Measurements from ENCODE around the gene ARID1B. TPM values are rescaled to one million over a fixed set of nuclear protein-coding genes. Genes with fewer than 3 reads are reported as not detected.

Gene ARID1B
- total RNA-seq, 1 donor from 2014 or later = 78.1 TPM

GRCh38 chr6:157209865-157210530 lies 432.8 kb downstream of the ARID1B start:
- Mint-ChIP-seq H3K27me3 (ENCODE audit: unreplicated experiment) (no peaks in the 10 kb centered on the region), H3K4me1 (ENCODE audit: unreplicated experiment) (no peaks in the 10 kb centered on the region), H3K4me3 (ENCODE audit: unreplicated experiment) (no peak overlapping the region), H3K27ac (ENCODE audit: unreplicated experiment) (no peak overlapping the region), H3K36me3 (ENCODE audit: unreplicated experiment) (peaks cover 21% of the 10 kb centered on the region), H3K9me3 (ENCODE audit: unreplicated experiment) (no peaks in the 10 kb centered on the region)
- DNase-seq (ENCODE audit: extremely low spot score, unreplicated experiment) = no peak
- TF ChIP-seq CTCF (IDR thresholded peaks at IDR 0.05) = no peak

DNA sequence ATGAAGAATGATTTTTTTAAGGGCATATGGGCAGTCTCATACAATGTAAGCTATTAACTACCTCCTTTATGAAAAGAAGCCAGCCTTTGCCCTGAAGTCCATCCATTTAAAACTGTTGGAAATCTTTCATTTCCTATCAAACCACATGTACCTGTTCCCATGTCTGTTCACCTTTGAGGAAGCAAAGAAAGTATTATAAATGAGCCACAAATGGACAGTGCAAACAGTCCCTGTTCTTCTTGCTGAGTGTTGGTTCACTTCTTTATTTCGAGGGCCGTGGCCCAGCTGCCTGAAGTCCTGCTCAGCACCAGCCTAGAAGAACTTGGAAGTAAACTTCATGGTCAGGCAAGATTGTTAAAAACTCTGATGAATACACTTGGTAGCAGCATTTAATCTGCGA lies 433.8 kb downstream of the ARID1B start:
- H3K4me1 Mint-ChIP-seq (ENCODE audit: unreplicated experiment) = no peaks in the 10 kb centered on the region
- H3K27me3 Mint-ChIP-seq (ENCODE audit: unreplicated experiment) = no peaks in the 10 kb centered on the region
- TF ChIP-seq CTCF (IDR thresholded peaks at IDR 0.05) = no peak
- H3K36me3 Mint-ChIP-seq (ENCODE audit: unreplicated experiment) = peaks cover 13% of the 10 kb centered on the region
- no peak for DNase-seq (ENCODE audit: extremely low spot score, unreplicated experiment)
- H3K4me3 Mint-ChIP-seq (ENCODE audit: unreplicated experiment) = no peak overlapping the region
- H3K27ac Mint-ChIP-seq (ENCODE audit: unreplicated experiment) = no peak overlapping the region
- no peaks in the 10 kb centered on the region for H3K9me3 Mint-ChIP-seq (ENCODE audit: unreplicated experiment)

DNA sequence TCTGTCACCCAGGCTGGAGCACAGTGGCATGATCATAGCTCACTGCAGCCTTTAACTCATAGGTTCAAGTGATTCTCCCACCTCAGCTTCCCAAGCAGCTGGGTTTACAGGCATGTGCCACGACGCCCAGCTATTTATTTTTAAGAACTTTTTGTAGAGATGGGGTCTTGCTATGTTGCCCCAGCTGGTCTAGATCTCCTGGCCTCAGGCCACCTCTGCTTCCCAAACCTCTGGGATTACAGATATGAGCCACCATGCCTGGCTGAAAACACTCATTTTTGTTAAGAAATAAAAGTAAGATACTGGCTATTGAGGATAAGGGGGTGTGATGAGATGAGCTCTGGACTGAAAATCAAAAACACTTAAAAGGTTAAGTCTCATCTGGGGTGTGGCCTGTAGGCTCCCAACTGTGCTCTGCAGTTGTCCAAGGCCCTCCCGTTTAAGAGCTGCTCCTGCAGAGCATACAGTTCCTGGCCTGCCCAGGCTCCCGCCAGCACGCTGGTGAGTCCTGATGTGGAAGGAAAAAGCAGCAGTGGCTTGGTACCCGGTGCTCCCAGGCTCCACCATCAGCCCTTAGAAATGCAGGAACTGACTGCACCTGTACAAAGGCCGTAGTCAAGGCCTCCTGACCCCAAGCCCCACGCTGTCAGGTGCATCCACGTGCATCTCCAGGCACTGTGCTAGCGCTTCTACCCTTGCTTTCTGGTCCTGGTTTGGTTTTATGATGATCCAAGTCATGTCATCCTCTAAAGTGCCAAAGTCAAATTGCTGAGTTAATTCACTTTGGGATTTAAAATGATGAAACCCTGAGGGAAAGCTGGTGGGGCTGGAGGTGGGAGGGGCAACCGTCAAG lies 434.7 kb downstream of the ARID1B start:
- Mint-ChIP-seq H3K4me3 (ENCODE audit: unreplicated experiment) (no peak overlapping the region), H3K36me3 (ENCODE audit: unreplicated experiment) (peaks cover 4% of the 10 kb centered on the region), H3K4me1 (ENCODE audit: unreplicated experiment) (peaks cover 2% of the 10 kb centered on the region), H3K9me3 (ENCODE audit: unreplicated experiment) (no peaks in the 10 kb centered on the region), H3K27me3 (ENCODE audit: unreplicated experiment) (no peaks in the 10 kb centered on the region), H3K27ac (ENCODE audit: unreplicated experiment) (no peak overlapping the region)
- no peak for TF ChIP-seq CTCF (IDR thresholded peaks at IDR 0.05)
- DNase-seq (ENCODE audit: extremely low spot score, unreplicated experiment) = no peak

DNA sequence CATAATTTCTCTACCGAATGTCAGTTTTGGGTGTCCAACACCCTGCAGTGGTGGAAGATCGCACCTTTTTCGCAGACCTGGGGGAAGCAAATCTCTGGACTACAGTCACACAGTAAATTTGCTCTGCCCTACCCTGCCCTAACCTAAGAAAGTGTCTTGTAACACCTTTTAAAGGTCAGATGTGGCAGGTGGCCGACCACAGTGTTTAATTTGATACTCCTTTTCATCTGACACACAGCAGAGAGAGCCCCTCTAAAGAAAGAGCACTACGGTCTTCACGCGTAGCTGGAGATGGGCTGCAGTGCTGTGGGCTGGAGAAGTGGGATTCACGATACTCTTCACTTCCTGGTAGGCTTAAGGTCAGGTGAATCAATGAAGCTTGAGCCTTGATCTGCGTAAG lies 436.2 kb downstream of the ARID1B start:
- H3K27me3 Mint-ChIP-seq (ENCODE audit: unreplicated experiment) = no peaks in the 10 kb centered on the region
- peaks cover 4% of the 10 kb centered on the region for H3K4me1 Mint-ChIP-seq (ENCODE audit: unreplicated experiment)
- no peak for TF ChIP-seq CTCF (IDR thresholded peaks at IDR 0.05)
- no peak for DNase-seq (ENCODE audit: extremely low spot score, unreplicated experiment)
- H3K36me3 Mint-ChIP-seq (ENCODE audit: unreplicated experiment) = peaks cover 2% of the 10 kb centered on the region
- no peak overlapping the region for H3K4me3 Mint-ChIP-seq (ENCODE audit: unreplicated experiment)
- no peak overlapping the region for H3K27ac Mint-ChIP-seq (ENCODE audit: unreplicated experiment)
- H3K9me3 Mint-ChIP-seq (ENCODE audit: unreplicated experiment) = no peaks in the 10 kb centered on the region

DNA sequence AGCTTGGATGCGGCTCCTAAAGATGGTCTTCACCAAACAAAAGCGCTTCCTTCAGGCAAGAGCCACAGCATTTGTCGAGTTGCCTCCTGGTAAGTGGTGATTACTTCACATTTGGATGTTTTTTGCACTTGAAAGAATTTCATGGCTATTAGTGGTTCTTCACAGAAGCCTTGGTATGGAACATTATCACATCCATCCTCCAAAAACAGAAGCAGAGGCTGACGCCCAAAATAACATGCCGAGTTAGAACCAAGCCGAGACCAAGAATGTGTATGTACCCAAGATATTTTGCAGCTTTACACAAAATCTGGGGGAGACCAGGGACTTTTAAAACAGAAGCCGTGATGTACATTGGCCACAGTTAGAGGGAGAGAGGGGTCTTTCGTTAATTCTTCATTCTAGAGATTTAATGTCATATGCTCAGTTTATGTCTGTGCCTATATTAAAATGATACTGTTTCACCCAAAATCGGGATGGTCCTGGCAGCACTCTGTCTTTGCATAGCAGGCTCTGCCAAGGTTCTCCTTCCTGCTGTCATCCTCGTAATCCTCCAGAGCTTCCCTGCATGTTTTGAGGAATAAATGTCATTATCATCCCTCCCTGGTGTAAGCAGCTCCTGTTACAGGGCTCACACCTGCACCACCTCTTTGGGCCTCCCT lies 436.9 kb downstream of the ARID1B start:
- peaks cover 8% of the 10 kb centered on the region for H3K4me1 Mint-ChIP-seq (ENCODE audit: unreplicated experiment)
- H3K27me3 Mint-ChIP-seq (ENCODE audit: unreplicated experiment) = no peaks in the 10 kb centered on the region
- no peak for DNase-seq (ENCODE audit: extremely low spot score, unreplicated experiment)

More for the DNA sequence above, 436.9 kb downstream of the ARID1B start:
- H3K9me3 Mint-ChIP-seq (ENCODE audit: unreplicated experiment) = no peaks in the 10 kb centered on the region
- TF ChIP-seq CTCF (IDR thresholded peaks at IDR 0.05) = no peak
- H3K27ac Mint-ChIP-seq (ENCODE audit: unreplicated experiment) = peak overlapping the region; percentile 45
- H3K4me3 Mint-ChIP-seq (ENCODE audit: unreplicated experiment) = no peak overlapping the region
- peaks cover 2% of the 10 kb centered on the region for H3K36me3 Mint-ChIP-seq (ENCODE audit: unreplicated experiment)

Data from osteocyte (in vitro differentiated cells).